RWPE2 (cell line): ENCODE measurements around the gene TECPR1.

Experiments
- ATAC-seq: fragments of 200-7000 bp; cut with Tn5 transposase; 3 replicates; pipeline ENCODE4 v1.9.1; 2021; ENCODE audit warnings: low read depth
- DNase-seq: peaks from one replicate; pipeline ENCODE4 v3.0.0-alpha.2; 2020; ENCODE audit warnings: low spot score
- H3K27ac ChIP-seq: fragments of 450-650 bp; 2 replicates; pipeline ENCODE4 v1.5.1; 2017; ENCODE audit warnings: mild to moderate bottlenecking; ENCODE audit not compliant: poor library complexity, severe bottlenecking
- H3K27me3 ChIP-seq: fragments of 250-450 bp; sonication (Bioruptor Pico); 2 replicates; pipeline ENCODE4 v1.5.1; 2021; ENCODE audit warnings: mild to moderate bottlenecking, moderate library complexity; ENCODE audit not compliant: insufficient read depth, poor library complexity, severe bottlenecking
- H3K36me3 ChIP-seq: fragments of 250-450 bp; sonication (Bioruptor Pico); 2 replicates; pipeline ENCODE4 v1.5.1; 2020; ENCODE audit warnings: low read depth, mild to moderate bottlenecking, moderate library complexity
- H3K4me1 ChIP-seq: fragments of 250-450 bp; sonication (Bioruptor Pico); 2 replicates; pipeline ENCODE4 v1.5.1; 2021; ENCODE audit warnings: mild to moderate bottlenecking, moderate library complexity; ENCODE audit not compliant: insufficient read depth, poor library complexity, severe bottlenecking
- H3K4me3 ChIP-seq: fragments of 250-450 bp; sonication (Bioruptor Pico); 2 replicates; pipeline ENCODE4 v1.5.1; 2021; ENCODE audit warnings: mild to moderate bottlenecking, moderate library complexity; ENCODE audit not compliant: severe bottlenecking
- H3K9me3 ChIP-seq: fragments of 250-450 bp; sonication (Bioruptor Pico); 2 replicates; pipeline ENCODE4 v1.5.1; 2021; ENCODE audit warnings: mild to moderate bottlenecking, moderate library complexity; ENCODE audit not compliant: severe bottlenecking
- TF ChIP-seq, protein P1 (sequence below): fragments of 450-650 bp; IDR thresholded peaks from one replicate; pipeline ENCODE4 v1.5.1; 2017; ENCODE audit warnings: mild to moderate bottlenecking, moderate library complexity; ENCODE audit not compliant: poor library complexity, severe bottlenecking

Gene TECPR1

DNA sequence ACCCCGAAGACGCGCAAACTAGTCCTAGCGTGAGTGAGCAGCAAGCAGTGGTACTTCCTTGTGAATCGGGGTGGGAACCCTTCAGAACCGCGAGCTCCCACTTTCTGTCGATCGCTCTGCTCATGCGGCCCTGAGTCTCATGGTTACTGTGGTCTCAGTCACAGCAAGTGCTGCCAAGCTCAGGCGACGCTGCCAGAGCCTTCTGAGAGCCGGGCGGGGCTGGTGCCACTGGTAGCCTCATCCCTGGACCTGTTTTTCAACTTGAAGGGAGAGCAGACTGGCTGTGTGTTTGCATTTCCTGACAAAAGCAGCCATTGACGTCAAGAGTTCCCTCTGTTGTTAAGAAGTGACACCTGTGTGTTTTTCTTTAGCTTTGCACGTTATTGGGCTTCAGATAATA is 73.7 kb downstream of the TECPR1 start:
- no peak for DNase-seq
- H3K27ac ChIP-seq: no peak overlapping the region
- no peak for ATAC-seq
- H3K9me3 ChIP-seq: no peaks in the 10 kb centered on the region
- H3K4me1 ChIP-seq: peaks cover 9% of the 10 kb centered on the region
- TF ChIP-seq, protein P1, sequence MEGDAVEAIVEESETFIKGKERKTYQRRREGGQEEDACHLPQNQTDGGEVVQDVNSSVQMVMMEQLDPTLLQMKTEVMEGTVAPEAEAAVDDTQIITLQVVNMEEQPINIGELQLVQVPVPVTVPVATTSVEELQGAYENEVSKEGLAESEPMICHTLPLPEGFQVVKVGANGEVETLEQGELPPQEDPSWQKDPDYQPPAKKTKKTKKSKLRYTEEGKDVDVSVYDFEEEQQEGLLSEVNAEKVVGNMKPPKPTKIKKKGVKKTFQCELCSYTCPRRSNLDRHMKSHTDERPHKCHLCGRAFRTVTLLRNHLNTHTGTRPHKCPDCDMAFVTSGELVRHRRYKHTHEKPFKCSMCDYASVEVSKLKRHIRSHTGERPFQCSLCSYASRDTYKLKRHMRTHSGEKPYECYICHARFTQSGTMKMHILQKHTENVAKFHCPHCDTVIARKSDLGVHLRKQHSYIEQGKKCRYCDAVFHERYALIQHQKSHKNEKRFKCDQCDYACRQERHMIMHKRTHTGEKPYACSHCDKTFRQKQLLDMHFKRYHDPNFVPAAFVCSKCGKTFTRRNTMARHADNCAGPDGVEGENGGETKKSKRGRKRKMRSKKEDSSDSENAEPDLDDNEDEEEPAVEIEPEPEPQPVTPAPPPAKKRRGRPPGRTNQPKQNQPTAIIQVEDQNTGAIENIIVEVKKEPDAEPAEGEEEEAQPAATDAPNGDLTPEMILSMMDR: no peak
- no peak overlapping the region for H3K4me3 ChIP-seq
- H3K27me3 ChIP-seq: no peaks in the 10 kb centered on the region
- peaks cover 15% of the 10 kb centered on the region for H3K36me3 ChIP-seq

DNA sequence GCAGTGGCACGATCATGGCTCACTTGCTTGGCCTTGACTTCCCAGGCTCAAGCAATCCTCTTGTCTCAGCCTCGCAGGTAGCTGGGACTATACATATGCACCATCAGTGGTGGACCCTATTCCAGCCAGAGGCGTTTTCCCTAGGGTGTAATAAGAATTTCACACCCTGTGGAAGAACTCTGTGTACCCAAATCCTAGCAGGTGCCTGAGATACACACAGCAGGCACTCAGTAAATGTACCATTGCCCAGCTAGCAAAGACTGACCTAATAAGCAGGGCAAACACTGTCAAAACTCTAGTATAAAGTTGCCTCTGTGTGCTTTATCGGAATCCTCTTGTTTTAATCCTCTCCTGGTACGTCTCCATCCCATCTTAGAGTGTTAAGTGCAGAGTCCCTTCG is 74.5 kb downstream of the TECPR1 start:
- Histone ChIP-seq H3K36me3 (peaks cover 20% of the 10 kb centered on the region), H3K27ac (no peak overlapping the region), H3K4me3 (no peak overlapping the region), H3K9me3 (no peaks in the 10 kb centered on the region), H3K4me1 (peaks cover 9% of the 10 kb centered on the region), H3K27me3 (no peaks in the 10 kb centered on the region)
- TF ChIP-seq, protein P1: no peak
- no peak for ATAC-seq
- no peak for DNase-seq

DNA sequence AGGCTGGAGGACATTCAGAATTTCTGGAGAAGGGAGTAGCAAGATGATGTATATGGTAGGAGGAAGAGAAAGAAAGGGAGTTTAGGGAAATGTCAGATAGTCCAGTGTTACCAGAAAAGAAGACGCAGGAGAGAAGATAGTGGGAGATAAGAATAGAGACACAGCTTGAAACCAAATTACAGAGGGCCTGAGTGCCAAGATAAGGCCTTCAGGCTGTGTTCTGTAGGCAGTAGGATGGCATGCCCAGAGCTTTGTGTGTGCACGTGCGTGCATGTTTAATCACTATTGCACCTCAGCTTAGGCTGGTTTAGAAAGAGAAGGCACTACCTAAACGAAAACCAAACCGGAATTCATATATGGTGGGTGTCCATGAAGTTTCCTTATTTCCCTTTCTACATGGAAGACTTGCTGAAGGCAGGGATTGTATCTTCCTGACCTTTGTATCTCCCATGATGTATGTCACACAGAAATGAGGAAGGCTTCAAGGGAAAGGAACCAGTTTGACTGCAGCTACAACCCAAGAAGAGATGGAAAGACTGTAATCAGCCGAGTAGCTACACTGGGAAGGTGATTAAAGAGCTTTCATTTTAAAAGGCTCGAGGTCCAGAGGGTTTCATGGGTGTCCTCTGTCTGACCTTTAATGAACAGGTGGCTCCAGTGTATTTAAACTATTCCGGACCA is 76.6 kb downstream of the TECPR1 start:
- no peak overlapping the region for H3K4me3 ChIP-seq
- peaks cover 9% of the 10 kb centered on the region for H3K4me1 ChIP-seq
- no peaks in the 10 kb centered on the region for H3K9me3 ChIP-seq
- no peak for DNase-seq
- H3K36me3 ChIP-seq: peaks cover 23% of the 10 kb centered on the region
- ATAC-seq: no peak
- no peaks in the 10 kb centered on the region for H3K27me3 ChIP-seq
- H3K27ac ChIP-seq: no peak overlapping the region
- TF ChIP-seq, protein P1: no peak

DNA sequence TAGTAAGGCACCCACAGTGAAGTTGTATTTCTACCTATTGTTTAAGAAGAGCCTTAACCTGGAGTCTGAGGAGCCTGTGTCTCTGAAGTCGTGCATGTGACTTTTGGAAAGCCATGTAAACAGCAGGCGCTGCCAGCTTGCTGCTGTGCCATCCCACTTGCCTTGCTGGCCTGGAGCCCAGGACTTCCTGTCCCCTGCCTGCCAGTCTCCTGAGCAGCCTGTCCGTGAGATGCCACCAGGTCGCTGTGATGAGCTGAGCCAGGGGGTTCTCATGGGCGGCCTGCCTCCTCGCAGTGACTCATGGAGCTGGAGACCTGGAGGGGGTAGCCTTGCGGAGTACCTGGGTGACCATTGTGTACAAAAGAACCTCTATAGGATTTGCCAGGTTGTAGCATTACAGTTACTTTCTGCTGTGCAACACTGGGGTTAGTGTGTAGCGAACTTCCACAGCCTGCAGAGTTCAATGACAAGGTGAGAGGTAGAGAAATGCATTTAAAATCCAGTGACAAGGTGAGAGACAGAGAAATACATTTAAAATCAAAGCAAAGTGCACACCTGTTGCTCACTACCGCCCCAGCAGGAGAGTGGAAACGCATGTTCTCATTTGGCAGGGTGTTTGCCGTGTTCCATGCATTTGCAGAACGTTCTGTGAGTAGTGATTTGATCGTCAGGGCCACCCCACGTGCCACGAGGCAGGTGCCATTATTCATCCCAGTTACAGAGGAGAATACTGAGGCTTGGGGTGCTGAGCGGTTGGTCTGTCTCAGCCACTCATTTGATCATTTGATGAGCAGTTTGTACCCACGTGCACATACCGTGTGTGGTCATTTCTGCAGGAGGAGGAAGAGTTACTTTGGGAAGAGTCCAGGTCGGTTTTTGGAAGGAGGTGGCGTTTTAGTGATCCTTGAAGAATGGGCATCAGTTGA is 77.4 kb downstream of the TECPR1 start:
- H3K27me3 ChIP-seq: no peaks in the 10 kb centered on the region
- no peaks in the 10 kb centered on the region for H3K9me3 ChIP-seq
- no peak overlapping the region for H3K4me3 ChIP-seq
- H3K4me1 ChIP-seq: peaks cover 9% of the 10 kb centered on the region
- no peak overlapping the region for H3K27ac ChIP-seq
- peaks cover 23% of the 10 kb centered on the region for H3K36me3 ChIP-seq
- DNase-seq: no peak
- TF ChIP-seq, protein P1: no peak
- ATAC-seq: no peak
